ENCODE data around the gene MAST4.

The MAST4 gene

GRCh38 chr5:66881480-66882161, 285.4 kb downstream of the MAST4 start:
- DNase-seq, result no peak

GRCh38 chr5:66882606-66883227, 286.5 kb downstream of the MAST4 start:
- DNase-seq, result no peak

GRCh38 chr5:66884564-66885243, 288.5 kb downstream of the MAST4 start:
- DNase-seq, result no peak

- DNase-seq, result no peak
These were observed 290.7 kb downstream of the MAST4 start for GRCh38 chr5:66886941-66887340.

GRCh38 chr5:66888613-66889012, 292.4 kb downstream of the MAST4 start:
- no peak for DNase-seq

- DNase-seq, result no peak
These were observed 292.9 kb downstream of the MAST4 start for GRCh38 chr5:66889056-66889455.

- no peak for DNase-seq
These were observed 293.3 kb downstream of the MAST4 start for GRCh38 chr5:66889524-66889923.

GRCh38 chr5:66891184-66891925, 295.2 kb downstream of the MAST4 start:
- DNase-seq, result no peak

GRCh38 chr5:66892716-66893115, 296.5 kb downstream of the MAST4 start:
- no peak for DNase-seq

- DNase-seq, result no peak
These were observed 298.5 kb downstream of the MAST4 start for GRCh38 chr5:66894480-66895240.

- no peak for DNase-seq
These were observed 300.0 kb downstream of the MAST4 start for GRCh38 chr5:66896171-66896570.

GRCh38 chr5:66897356-66897755, 301.2 kb downstream of the MAST4 start:
- no peak for DNase-seq

GRCh38 chr5:66898241-66898995, 302.2 kb downstream of the MAST4 start:
- no peak for DNase-seq

GRCh38 chr5:66903218-66903617, 307.0 kb downstream of the MAST4 start:
- DNase-seq, result no peak

- no peak for DNase-seq
These were observed 307.5 kb downstream of the MAST4 start for GRCh38 chr5:66903709-66904108.

GRCh38 chr5:66904189-66904588, 308.0 kb downstream of the MAST4 start:
- no peak for DNase-seq

- no peak for DNase-seq
These were observed 309.8 kb downstream of the MAST4 start for GRCh38 chr5:66906021-66906420.

- DNase-seq, result no peak
These were observed 312.0 kb downstream of the MAST4 start for GRCh38 chr5:66908230-66908629.

- DNase-seq, result no peak
These were observed 313.2 kb downstream of the MAST4 start for GRCh38 chr5:66909364-66909763.

GRCh38 chr5:66912787-66913186, 316.6 kb downstream of the MAST4 start:
- no peak for DNase-seq

- no peak for DNase-seq
These were observed 319.3 kb downstream of the MAST4 start for GRCh38 chr5:66915531-66915930.

- no peak for DNase-seq
These were observed 326.7 kb downstream of the MAST4 start for GRCh38 chr5:66922881-66923280.

Data from NCI-H774 (cell line).